Coronary artery (tissue), 2 donors: ENCODE results near the gene PIGR.

Experiments
- DNase-seq: peaks from one replicate; pipeline ENCODE4 v3.0.0-alpha.2; 2017; ENCODE audit warnings: low spot score
- H3K27ac ChIP-seq, 2 donors: fragments of 200-600 bp; sonication (generic); one replicate each; pipeline ENCODE4 v1.5.1; 2016 to 2019
- H3K4me3 ChIP-seq: fragments of 200-600 bp; sonication (generic); 2 replicates; pipeline ENCODE4 v1.5.1; 2016; ENCODE audit warnings: mild to moderate bottlenecking, moderate library complexity
- CTCF ChIP-seq: fragments of 200-600 bp; sonication (generic); IDR thresholded peaks from one replicate; pipeline ENCODE4 v1.5.1; 2019; ENCODE audit warnings: antibody characterized with exemption

The PIGR gene

GRCh38 chr1:206944703-206945102 lies 1.6 kb downstream of the PIGR start:
- Histone ChIP-seq H3K4me3 (no peak overlapping the region), H3K27ac (no peak overlapping the region)
- no peak for TF ChIP-seq CTCF
- no peak for DNase-seq

GRCh38 chr1:206941766-206942418 lies 4.4 kb downstream of the PIGR start:
- no peak overlapping the region for H3K27ac ChIP-seq
- no peak overlapping the region for H3K4me3 ChIP-seq
- no peak for TF ChIP-seq CTCF
- no peak for DNase-seq

GRCh38 chr1:206940588-206940936 lies 5.7 kb downstream of the PIGR start:
- DNase-seq, result no peak
- Histone ChIP-seq H3K4me3 (no peak overlapping the region), H3K27ac (no peak overlapping the region)
- TF ChIP-seq CTCF, result no peak

- no peak for TF ChIP-seq CTCF
- Histone ChIP-seq H3K27ac (no peak overlapping the region), H3K4me3 (no peak overlapping the region)
- DNase-seq, result no peak
Observed at GRCh38 chr1:206939841-206940587, 6.3 kb downstream of the PIGR start.

- no peak for TF ChIP-seq CTCF
- Histone ChIP-seq H3K27ac (no peak overlapping the region), H3K4me3 (no peak overlapping the region)
- no peak for DNase-seq
Observed at GRCh38 chr1:206939131-206939530, 7.1 kb downstream of the PIGR start.

GRCh38 chr1:206937425-206937824 lies 8.8 kb downstream of the PIGR start:
- Histone ChIP-seq H3K27ac (no peak overlapping the region), H3K4me3 (no peak overlapping the region)
- TF ChIP-seq CTCF, result no peak
- DNase-seq, result no peak

GRCh38 chr1:206935491-206936067 lies 10.7 kb downstream of the PIGR start:
- no peak for TF ChIP-seq CTCF
- no peak for DNase-seq
- no peak overlapping the region for H3K27ac ChIP-seq
- H3K4me3 ChIP-seq, result no peak overlapping the region
